H9 (cell line): ENCODE results near the gene HFE. TPM values are rescaled to one million over a fixed set of nuclear protein-coding genes. Genes with fewer than 3 reads are reported as not detected.

Experiments used
- DNase-seq: peaks from one replicate; pipeline ENCODE4 v3.0.0-alpha.2; 2017
- H2AFZ ChIP-seq: one replicate; pipeline ENCODE4 v1.6.1; 2013; ENCODE audit warnings: mild to moderate bottlenecking, low read length, control low read depth, moderate library complexity
- H2AK5ac ChIP-seq: 2 replicates; pipeline ENCODE4 v1.6.1; 2013; ENCODE audit warnings: low read length, control low read depth, mixed read lengths; ENCODE audit not compliant: insufficient read length
- H2BK120ac ChIP-seq: one replicate; pipeline ENCODE4 v1.6.1; 2013; ENCODE audit warnings: low read depth, mild to moderate bottlenecking, low read length, control low read depth, inconsistent platforms; ENCODE audit not compliant: poor library complexity, severe bottlenecking
- H2BK12ac ChIP-seq: 2 replicates; pipeline ENCODE4 v1.6.1; 2013; ENCODE audit warnings: low read length, control low read depth, mixed read lengths, low read depth; ENCODE audit not compliant: insufficient read length
- H2BK15ac ChIP-seq: 2 replicates; pipeline ENCODE4 v1.6.1; 2013; ENCODE audit warnings: low read depth, low read length, control low read depth
- H2BK20ac ChIP-seq: one replicate; pipeline ENCODE4 v1.6.1; 2013; ENCODE audit warnings: low read depth, mild to moderate bottlenecking, low read length, control low read depth, inconsistent platforms; ENCODE audit not compliant: poor library complexity, severe bottlenecking
- H2BK5ac ChIP-seq: 2 replicates; pipeline ENCODE4 v1.6.1; 2013; ENCODE audit warnings: low read length, control low read depth, mixed read lengths; ENCODE audit not compliant: insufficient read length
- H3K14ac ChIP-seq: 2 replicates; pipeline ENCODE4 v1.6.1; 2013; ENCODE audit warnings: low read length, control low read depth; ENCODE audit not compliant: insufficient read depth
- H3K18ac ChIP-seq: 2 replicates; pipeline ENCODE4 v1.6.1; 2013; ENCODE audit warnings: low read depth, mild to moderate bottlenecking, mixed read lengths, low read length, control low read depth; ENCODE audit not compliant: insufficient read length
- H3K23ac ChIP-seq: 2 replicates; pipeline ENCODE4 v1.6.1; 2013; ENCODE audit warnings: low read length, control low read depth, mixed read lengths, low read depth; ENCODE audit not compliant: insufficient read length
- H3K23me2 ChIP-seq: 2 replicates; pipeline ENCODE4 v1.6.1; 2013; ENCODE audit warnings: low read depth, mild to moderate bottlenecking, mixed read lengths, low read length, control low read depth; ENCODE audit not compliant: insufficient read length, poor library complexity, severe bottlenecking
- H3K27ac ChIP-seq: 2 replicates; pipeline ENCODE4 v1.5.1; 2013; ENCODE audit warnings: low read length, control low read depth, mixed read lengths, low read depth; ENCODE audit not compliant: insufficient read length
- H3K27me3 ChIP-seq: 2 replicates; pipeline ENCODE4 v1.6.1; 2013; ENCODE audit warnings: low read length, control low read depth, inconsistent platforms; ENCODE audit not compliant: insufficient read depth
- H3K4ac ChIP-seq: 2 replicates; pipeline ENCODE4 v1.6.1; 2013; ENCODE audit warnings: low read depth, mild to moderate bottlenecking, control low read depth, inconsistent platforms, low read length, moderate library complexity
- H3K4me1 ChIP-seq: 2 replicates; pipeline ENCODE4 v1.6.1; 2013; ENCODE audit warnings: low read length, control low read depth, inconsistent platforms; ENCODE audit not compliant: insufficient read depth
- H3K4me2 ChIP-seq: 2 replicates; pipeline ENCODE4 v1.6.1; 2013; ENCODE audit warnings: low read length, control low read depth, mixed read lengths; ENCODE audit not compliant: insufficient read length, insufficient read depth
- H3K56ac ChIP-seq: 2 replicates; pipeline ENCODE4 v1.6.1; 2013; ENCODE audit warnings: low read depth, mild to moderate bottlenecking, mixed read lengths, low read length, control low read depth; ENCODE audit not compliant: insufficient read length
- H3K79me1 ChIP-seq: 2 replicates; pipeline ENCODE4 v1.6.1; 2013; ENCODE audit warnings: low read depth, mild to moderate bottlenecking, moderate library complexity, low read length, control low read depth, inconsistent platforms; ENCODE audit not compliant: insufficient read depth, poor library complexity, severe bottlenecking
- H3K79me2 ChIP-seq: 2 replicates; pipeline ENCODE4 v1.6.1; 2013; ENCODE audit warnings: low read length, control low read depth, inconsistent platforms; ENCODE audit not compliant: insufficient read depth
- H3K9ac ChIP-seq: 2 replicates; pipeline ENCODE4 v1.6.1; 2013; ENCODE audit warnings: low read length, control low read depth, mixed read lengths; ENCODE audit not compliant: insufficient read length; ENCODE audit errors: extremely low read depth
- H3K9me3 ChIP-seq: one replicate; pipeline ENCODE4 v1.6.1; 2013; ENCODE audit warnings: low read depth, low read length, inconsistent platforms; ENCODE audit not compliant: control insufficient read depth
- H3T11ph ChIP-seq: one replicate; pipeline ENCODE4 v1.6.1; 2013; ENCODE audit warnings: mild to moderate bottlenecking, low read length, control low read depth, inconsistent platforms
- H4K20me1 ChIP-seq: one replicate; pipeline ENCODE4 v1.6.1; 2013; ENCODE audit not compliant: control insufficient read depth, insufficient read length, insufficient read depth
- H4K5ac ChIP-seq: 2 replicates; pipeline ENCODE4 v1.6.1; 2013; ENCODE audit warnings: low read depth, mild to moderate bottlenecking, mixed read lengths, low read length, control low read depth; ENCODE audit not compliant: insufficient read length
- H4K8ac ChIP-seq: replicated peaks from 2 replicates; pipeline ENCODE4 v1.6.1; 2013; ENCODE audit warnings: low read length, control low read depth, mixed read lengths, low read depth; ENCODE audit not compliant: insufficient read length
- H4K91ac ChIP-seq: 2 replicates; pipeline ENCODE4 v1.6.1; 2013; ENCODE audit warnings: low read depth, mild to moderate bottlenecking, moderate library complexity, mixed read lengths, low read length, control low read depth; ENCODE audit not compliant: insufficient read length
- H3K27ac Mint-ChIP-seq, 3 experiments: 2 replicates in 2 of 3; 3 replicates in 1 of 3; pipeline ENCODE4 v1.8.0; 2020 to 2021; ENCODE audit warnings: mixed read lengths in 3 of 3, mild to moderate bottlenecking in 1 of 3, moderate library complexity in 1 of 3
- H3K27me3 Mint-ChIP-seq: 2 replicates; pipeline ENCODE4 v1.8.0; 2021; ENCODE audit warnings: low read depth, mild to moderate bottlenecking, moderate library complexity, mixed read lengths
- H3K36me3 Mint-ChIP-seq, 3 experiments: 2 replicates in 2 of 3; 3 replicates in 1 of 3; pipeline ENCODE4 v1.8.0; 2020 to 2021; ENCODE audit warnings: low read depth in 3 of 3, mixed read lengths in 3 of 3; ENCODE audit not compliant: insufficient read depth in 1 of 3
- H3K4me1 Mint-ChIP-seq, 2 experiments: 2 replicates each; pipeline ENCODE4 v1.8.0; 2020; ENCODE audit warnings: mixed read lengths in 2 of 2
- H3K4me3 Mint-ChIP-seq, 2 experiments: 2 replicates in 1 of 2; 3 replicates in 1 of 2; pipeline ENCODE4 v1.8.0; 2020 to 2021; ENCODE audit warnings: mild to moderate bottlenecking in 2 of 2, mixed read lengths in 2 of 2, moderate library complexity in 1 of 2
- H3K9me3 Mint-ChIP-seq, 2 experiments: 2 replicates in 1 of 2; 3 replicates in 1 of 2; pipeline ENCODE4 v1.8.0; 2020; ENCODE audit warnings: mild to moderate bottlenecking in 2 of 2, mixed read lengths in 2 of 2, moderate library complexity in 1 of 2
- CTCF ChIP-seq: fragments of 200-600 bp; sonication (generic); conservative IDR thresholded peaks from 3 replicates; pipeline ENCODE4 v1.8.0; 2021; ENCODE audit warnings: antibody characterized with exemption, mild to moderate bottlenecking
- WGBS: extraction: QIAGEN DNeasy Blood & Tissue Kit; methylation state at CpG from one replicate; pipeline ENCODE4 v1.1.7; 2013; ENCODE audit warnings: missing lambda C conversion rate, low lambda C conversion rate, mixed read lengths; ENCODE audit not compliant: insufficient read length; ENCODE audit errors: extremely low coverage; 5-methylcytosine and 5-hydroxymethylcytosine counted together
- total RNA-seq: library from RNA; stranded (reverse); gene quantifications from 2 replicates; pipeline ENCODE4 v1.2.1, GENCODE V29; 2021

The HFE gene
- total RNA-seq, 1 experiment from 2014 or later, result 0.98 TPM

GRCh38 chr6:26126394-26127235 is 39.4 kb downstream of the HFE start:
- no peak overlapping the region for H4K91ac ChIP-seq
- H2BK12ac ChIP-seq, result no peak overlapping the region
- no peak overlapping the region for H2BK20ac ChIP-seq
- H3K4ac ChIP-seq, result no peak overlapping the region
- no peak overlapping the region for H3K56ac ChIP-seq
- H4K20me1 ChIP-seq, result no peaks in the 10 kb centered on the region
- no peak overlapping the region for H2BK120ac ChIP-seq
- Mint-ChIP-seq H3K27me3 (peaks cover 8% of the 10 kb centered on the region; the same call in 1 of the 2 replicates), H3K36me3 (peaks cover 6 to 17% (median 9%) of the 10 kb centered on the region in 3 experiments), H3K4me3 (peak overlapping the region; percentile 99 to 100), H3K27ac (peak overlapping the region in 2 of 3 experiments; percentile 70 to 100; a peak in 6 of 7 replicates), H3K9me3 (peaks cover 3 to 7% of the 10 kb centered on the region in 2 experiments), H3K4me1 (peaks cover 22 to 30% of the 10 kb centered on the region in 2 experiments)
- H3K4me1 ChIP-seq, result no peaks in the 10 kb centered on the region
- no peak overlapping the region for H3K23ac ChIP-seq
- no peaks in the 10 kb centered on the region for H3K27me3 ChIP-seq
- H2BK5ac ChIP-seq, result no peak overlapping the region
- no peak overlapping the region; the same call in 1 of the 2 replicates for H3K14ac ChIP-seq
- no peak overlapping the region for H2AK5ac ChIP-seq
- H3T11ph ChIP-seq, result no peak overlapping the region
- no peak overlapping the region for H2AFZ ChIP-seq
- H3K9ac ChIP-seq, result peak overlapping the region; percentile 99
- H4K5ac ChIP-seq, result no peak overlapping the region
- H3K23me2 ChIP-seq, result peaks cover 9% of the 10 kb centered on the region
- TF ChIP-seq CTCF, result no peak
- no peaks in the 10 kb centered on the region for H3K9me3 ChIP-seq
- peaks cover 6% of the 10 kb centered on the region; the same call in 1 of the 2 replicates for H3K79me2 ChIP-seq
- no CpG with 5 or more reads among the region's 8 CpGs for whole genome bisulfite sequencing
- no peak overlapping the region for H2BK15ac ChIP-seq
- peak overlapping the region; percentile 69 for H3K27ac ChIP-seq
- DNase-seq, result no peak
- H3K18ac ChIP-seq, result no peak overlapping the region
- no peak overlapping the region for H4K8ac ChIP-seq
- no peaks in the 10 kb centered on the region for H3K79me1 ChIP-seq
- H3K4me2 ChIP-seq, result peak overlapping the region; percentile 77
